Choroid plexus epithelial cell (primary cell): ENCODE data around the gene XRCC3.

Experiments
- DNase-seq: peaks from one replicate; pipeline ENCODE4 v3.0.0-alpha.2; 2010; ENCODE audit warnings: low read depth
- H3K4me3 ChIP-seq: 2 replicates; pipeline ENCODE4 v1.5.1; 2011; ENCODE audit warnings: low read depth, mild to moderate bottlenecking, control low read depth, low read length, moderate library complexity
- TF ChIP-seq, protein P1 (sequence below): conservative IDR thresholded peaks from 2 replicates; pipeline ENCODE4 v1.5.1; 2011; ENCODE audit warnings: low read depth, mild to moderate bottlenecking, control low read depth, inconsistent platforms, low read length, moderate library complexity

XRCC3 gene

DNA sequence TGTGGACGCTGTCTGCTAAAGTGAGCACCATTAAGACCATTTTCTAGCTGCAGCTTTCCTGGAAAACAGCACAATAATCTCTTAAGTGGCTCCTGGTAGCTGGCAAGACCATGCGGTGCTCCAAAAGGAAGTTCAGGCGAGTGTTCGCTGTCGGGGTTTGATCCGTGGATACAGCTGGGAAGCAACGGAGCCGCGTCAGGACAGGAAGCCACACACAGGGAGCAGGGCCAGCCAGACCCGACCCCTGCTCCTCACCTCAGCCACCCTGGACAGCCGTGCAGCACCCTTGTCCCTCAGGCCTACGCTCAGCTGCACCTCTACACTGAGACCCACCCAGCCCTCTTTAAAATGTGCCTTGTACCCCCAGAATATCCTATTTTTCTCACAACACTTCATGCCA lies 19.8 kb upstream of the XRCC3 start:
- TF ChIP-seq, protein P1, sequence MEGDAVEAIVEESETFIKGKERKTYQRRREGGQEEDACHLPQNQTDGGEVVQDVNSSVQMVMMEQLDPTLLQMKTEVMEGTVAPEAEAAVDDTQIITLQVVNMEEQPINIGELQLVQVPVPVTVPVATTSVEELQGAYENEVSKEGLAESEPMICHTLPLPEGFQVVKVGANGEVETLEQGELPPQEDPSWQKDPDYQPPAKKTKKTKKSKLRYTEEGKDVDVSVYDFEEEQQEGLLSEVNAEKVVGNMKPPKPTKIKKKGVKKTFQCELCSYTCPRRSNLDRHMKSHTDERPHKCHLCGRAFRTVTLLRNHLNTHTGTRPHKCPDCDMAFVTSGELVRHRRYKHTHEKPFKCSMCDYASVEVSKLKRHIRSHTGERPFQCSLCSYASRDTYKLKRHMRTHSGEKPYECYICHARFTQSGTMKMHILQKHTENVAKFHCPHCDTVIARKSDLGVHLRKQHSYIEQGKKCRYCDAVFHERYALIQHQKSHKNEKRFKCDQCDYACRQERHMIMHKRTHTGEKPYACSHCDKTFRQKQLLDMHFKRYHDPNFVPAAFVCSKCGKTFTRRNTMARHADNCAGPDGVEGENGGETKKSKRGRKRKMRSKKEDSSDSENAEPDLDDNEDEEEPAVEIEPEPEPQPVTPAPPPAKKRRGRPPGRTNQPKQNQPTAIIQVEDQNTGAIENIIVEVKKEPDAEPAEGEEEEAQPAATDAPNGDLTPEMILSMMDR = no peak
- no peak for DNase-seq
- no peak overlapping the region for H3K4me3 ChIP-seq

DNA sequence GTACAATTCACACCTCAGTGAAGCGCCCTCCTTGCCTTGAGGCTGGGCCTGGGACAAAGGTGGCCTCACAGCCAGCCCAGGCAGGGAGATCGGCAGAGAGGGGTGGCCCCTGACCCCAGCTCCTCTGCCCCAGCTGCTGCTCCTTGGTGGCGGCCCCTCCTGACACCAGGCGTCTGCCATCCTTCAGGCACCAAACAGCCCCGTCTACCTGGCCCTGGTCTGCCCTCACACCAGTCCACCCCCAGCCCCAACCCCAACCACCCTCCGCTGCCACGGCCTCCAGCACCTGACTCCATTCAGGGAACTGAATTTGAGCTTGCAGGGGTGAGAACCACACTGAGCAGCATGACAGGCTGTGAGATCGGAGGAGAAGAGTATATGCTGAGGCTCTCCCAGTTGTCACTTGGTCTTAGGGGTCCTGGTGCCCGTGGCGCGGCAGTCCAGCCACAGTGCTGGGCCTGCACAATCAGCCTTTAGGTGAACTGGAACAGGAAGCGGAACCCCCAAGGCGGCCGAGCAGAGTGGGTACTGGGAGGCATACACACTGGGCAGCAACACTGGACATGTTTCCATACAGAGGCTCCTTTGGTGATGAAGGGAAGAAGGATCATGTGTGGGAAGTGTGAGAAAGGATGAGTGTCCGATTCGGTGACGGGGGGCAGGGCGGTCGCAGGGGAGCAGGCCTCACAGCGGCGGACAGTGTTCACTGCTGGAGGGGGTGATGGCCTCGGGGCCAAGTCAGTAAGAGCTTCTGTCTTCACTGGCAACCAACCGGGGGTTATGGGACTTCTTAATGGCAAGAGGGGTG lies 19.0 kb upstream of the XRCC3 start:
- TF ChIP-seq, protein P1 = no peak
- H3K4me3 ChIP-seq = no peak overlapping the region
- no peak for DNase-seq

DNA sequence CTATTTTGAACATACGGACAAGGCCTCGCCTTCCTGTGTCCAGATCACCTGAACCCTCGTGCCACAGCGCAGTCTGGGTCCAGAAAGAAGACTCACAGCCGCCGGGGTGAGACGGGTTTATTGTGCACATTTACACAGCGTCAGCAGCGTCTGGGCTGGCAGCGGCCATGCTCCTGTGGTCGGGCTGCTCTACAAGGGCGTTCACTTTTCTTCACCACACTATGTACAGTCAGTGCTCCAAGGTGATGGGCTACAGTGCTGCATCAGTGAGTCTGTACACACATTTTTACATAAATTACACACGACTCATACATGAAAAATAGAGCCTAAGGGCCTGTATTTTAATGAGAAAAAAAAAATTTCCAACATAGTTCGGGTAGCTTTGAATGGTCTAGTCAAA lies 18.4 kb upstream of the XRCC3 start:
- TF ChIP-seq, protein P1 = no peak
- H3K4me3 ChIP-seq = no peak overlapping the region
- no peak for DNase-seq

DNA sequence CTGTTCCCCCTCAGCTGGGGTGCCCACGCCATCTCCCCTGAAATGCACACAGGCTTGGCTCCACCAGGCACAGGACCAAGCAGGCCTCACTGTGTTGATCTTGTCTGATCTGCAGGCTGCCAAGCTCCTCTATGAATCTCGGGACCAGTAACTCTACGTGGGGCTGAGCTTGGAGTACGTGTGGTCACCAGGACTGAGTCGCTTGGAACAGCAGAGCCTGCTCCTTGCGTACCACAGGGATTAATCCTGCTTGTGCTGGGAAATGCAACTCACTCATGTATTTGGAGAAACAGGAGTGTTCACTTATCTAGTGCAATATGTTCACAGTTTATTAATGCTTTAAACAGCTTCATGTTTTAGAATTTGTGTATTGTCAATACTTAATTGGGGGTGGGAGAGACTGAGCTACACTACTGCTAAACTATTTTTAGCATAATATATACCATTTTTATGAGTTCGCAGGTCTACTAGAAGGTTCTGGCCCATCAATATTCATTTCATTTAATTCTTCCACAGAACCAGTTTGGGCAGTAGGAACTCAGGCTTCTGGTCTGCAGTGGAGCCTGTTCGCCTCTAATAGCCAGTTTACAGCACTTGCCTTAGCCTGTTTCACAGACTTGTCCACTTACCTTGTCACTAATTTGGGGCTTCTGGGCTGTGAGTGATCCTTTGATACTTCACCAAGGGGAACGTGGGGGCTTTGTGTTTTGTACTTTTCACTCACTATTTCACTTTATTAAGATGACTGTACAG lies 17.8 kb upstream of the XRCC3 start:
- TF ChIP-seq, protein P1 = no peak
- DNase-seq = no peak
- no peak overlapping the region for H3K4me3 ChIP-seq

DNA sequence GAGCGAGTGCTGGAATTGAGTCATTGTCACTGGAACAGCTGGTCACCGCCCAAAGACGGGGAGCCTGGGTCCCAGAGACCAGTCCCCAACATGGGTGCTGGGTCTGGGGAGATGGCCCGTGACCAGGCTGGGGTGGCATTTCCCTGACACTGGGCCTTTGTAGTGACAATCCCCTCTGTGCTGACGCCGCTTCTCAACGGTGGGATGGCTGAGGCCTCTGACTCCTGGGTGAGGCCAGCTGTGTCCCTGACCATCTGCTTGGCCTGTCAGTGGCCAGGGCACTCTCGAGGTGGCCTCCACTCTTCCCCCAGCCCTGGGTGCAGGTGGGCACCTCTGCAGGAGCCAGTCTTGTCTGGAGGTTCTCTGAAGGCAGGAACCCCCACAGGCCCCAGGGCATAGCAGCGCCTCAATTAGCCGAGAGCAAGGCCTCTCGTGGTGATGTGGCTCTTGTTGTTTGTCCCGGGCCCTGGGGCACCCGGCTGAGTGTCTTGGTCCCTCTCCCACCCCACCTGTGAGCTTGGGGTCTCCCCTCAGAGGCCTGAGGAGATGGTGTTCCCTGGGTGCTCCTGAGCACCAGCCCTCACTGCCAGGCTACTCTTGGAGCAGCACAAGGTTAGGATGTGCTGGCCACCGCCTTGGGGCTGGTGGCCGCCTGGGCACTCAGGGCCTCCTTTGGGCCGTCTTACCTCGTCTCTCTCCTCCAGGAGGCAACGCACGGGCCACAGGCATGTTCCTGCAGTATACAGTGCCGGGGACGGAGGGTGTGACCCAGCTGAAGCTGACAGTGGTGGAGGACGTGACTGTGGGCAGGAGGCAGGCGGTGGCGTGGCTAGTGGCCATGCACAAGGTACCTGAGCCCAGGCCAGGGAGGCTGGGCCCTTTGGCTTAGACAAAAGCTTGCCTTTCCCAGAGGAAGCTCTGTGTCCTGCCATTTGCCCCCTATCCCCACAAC lies 16.9 kb upstream of the XRCC3 start:
- H3K4me3 ChIP-seq = no peak overlapping the region
- TF ChIP-seq, protein P1 = no peak
- DNase-seq = no peak

DNA sequence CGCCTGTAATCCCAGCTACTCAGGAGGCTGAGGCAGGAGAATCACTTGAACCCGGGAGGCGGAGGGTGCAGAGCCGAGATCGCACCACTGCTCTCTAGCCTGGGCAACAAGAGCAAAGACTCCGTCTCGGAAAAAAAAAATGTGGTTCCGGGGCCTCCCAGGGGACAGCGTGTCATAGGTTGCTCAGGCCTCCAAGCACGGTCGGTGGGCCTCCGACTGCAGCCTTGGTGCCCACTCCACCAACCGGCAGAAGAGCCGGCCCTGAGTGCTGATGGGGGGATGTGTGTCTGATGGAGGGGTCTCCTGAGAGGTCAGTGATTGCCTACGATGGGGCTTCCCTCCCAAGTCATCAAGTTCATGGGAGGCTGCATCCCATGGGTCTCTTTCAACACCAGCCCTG lies 16.2 kb upstream of the XRCC3 start:
- no peak for DNase-seq
- H3K4me3 ChIP-seq = no peak overlapping the region
- TF ChIP-seq, protein P1 = no peak
